Middle frontal gyrus (tissue), 1 donor: Measurements from ENCODE around the gene ZFYVE1.

Experiments used
- DNase-seq: peaks from one replicate; pipeline ENCODE4 v3.0.0-alpha.2; 2015; ENCODE audit warnings: low spot score; ENCODE audit errors: extremely low spot score

The ZFYVE1 gene

DNA sequence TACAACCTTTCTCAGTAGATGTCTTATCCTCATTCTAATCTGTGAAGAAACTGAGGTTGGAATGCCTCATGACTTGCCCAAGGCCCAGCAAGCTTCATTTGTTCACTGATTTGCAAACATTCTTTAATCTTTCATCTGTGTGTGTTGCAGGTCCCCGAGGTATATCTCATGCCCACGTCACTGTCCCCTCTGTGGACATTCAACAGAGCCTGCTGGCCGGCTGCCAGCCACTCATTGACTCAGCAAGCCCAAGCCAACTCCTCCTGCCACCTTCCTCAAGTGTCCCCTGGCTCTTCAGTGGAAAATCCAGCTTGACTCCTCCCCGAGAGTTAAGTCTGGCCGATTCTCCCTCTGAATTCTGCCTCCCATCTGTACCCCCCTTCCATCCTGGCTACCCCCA lies 102.6 kb downstream of the ZFYVE1 start:
- no peak for DNase-seq

DNA sequence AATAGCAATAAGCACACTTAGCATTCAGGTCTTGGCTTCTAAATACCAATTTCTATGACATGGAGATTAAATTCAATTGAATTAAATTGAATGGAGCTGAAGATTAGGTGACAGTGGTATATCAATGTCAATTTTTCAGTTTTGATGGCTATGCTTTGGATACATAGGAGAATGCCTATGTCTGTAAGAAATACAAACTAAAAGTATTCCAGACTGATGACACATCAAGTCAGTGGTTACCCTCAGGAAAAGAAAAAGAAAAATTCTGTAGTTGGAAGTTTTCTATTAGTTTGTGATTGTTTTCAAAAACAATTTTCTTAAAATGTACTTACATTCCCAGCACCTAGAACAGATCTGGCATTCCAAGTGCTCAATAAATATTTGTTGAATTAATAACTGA lies 105.5 kb downstream of the ZFYVE1 start:
- no peak for DNase-seq

DNA sequence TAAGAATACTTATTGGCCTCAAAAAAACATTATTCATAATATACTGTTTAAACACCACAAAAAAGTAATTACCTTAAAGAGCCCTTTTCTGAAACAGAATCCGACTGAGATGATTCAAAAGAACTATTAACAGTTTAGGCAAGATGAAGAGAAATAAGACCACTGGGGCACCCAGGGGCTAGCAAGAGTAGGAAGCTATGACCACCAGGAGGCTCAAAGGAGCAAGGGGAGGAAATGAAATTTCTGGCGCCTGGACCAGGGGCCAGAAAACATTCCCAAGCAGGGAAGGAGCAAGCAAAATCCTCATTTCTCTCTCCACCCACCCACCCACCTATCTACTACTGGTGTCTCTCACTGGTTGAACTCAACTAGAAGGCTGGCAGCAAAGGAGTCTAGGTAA lies 106.9 kb downstream of the ZFYVE1 start:
- no peak for DNase-seq
